ENCODE results near the gene TNF.

The TNF gene

DNA sequence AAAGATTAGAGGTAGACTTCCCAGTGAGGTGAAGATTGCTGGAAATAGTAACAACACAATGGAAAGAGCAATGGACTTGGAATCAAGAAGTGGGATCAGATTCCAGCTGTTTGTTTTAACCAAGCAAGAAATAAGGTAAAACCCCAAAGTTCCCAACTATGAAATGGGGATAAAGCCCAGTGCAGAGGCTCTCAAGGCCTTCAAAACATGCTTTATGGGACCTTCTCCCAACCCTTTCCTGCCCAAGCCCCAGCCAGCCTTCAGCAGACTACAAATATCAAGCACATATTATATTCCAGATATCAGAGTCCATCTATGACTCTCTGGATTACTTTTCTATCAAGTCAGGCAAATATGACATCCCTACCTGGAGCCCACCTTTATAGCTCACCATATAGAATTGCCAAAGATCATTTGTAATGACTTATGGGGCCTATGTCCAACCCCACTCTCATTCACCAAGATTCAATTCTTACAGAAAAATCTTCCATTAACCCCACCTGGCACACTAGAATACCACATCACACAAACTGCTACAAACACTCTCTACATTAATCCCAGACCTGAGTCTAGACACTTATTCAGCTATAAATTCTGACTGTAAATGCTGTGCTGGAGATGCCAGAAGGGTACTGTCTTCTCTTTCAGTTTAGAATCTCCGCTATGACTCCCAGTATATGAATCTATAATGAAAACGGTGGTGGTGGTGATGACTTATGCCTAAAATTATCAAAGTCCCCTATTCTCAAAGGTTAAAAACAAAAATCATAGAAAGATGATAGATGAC, 39.6 kb upstream of the TNF start:
- DNase-seq (ENCODE audit: low read depth): no peak
- TF ChIP-seq, protein P1, sequence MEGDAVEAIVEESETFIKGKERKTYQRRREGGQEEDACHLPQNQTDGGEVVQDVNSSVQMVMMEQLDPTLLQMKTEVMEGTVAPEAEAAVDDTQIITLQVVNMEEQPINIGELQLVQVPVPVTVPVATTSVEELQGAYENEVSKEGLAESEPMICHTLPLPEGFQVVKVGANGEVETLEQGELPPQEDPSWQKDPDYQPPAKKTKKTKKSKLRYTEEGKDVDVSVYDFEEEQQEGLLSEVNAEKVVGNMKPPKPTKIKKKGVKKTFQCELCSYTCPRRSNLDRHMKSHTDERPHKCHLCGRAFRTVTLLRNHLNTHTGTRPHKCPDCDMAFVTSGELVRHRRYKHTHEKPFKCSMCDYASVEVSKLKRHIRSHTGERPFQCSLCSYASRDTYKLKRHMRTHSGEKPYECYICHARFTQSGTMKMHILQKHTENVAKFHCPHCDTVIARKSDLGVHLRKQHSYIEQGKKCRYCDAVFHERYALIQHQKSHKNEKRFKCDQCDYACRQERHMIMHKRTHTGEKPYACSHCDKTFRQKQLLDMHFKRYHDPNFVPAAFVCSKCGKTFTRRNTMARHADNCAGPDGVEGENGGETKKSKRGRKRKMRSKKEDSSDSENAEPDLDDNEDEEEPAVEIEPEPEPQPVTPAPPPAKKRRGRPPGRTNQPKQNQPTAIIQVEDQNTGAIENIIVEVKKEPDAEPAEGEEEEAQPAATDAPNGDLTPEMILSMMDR (IDR thresholded peaks at IDR 0.05; ENCODE audit: low read depth, low read length, missing control alignments): no peak
- no peak overlapping the region for H3K4me3 ChIP-seq (ENCODE audit: low read depth, low read length)

DNA sequence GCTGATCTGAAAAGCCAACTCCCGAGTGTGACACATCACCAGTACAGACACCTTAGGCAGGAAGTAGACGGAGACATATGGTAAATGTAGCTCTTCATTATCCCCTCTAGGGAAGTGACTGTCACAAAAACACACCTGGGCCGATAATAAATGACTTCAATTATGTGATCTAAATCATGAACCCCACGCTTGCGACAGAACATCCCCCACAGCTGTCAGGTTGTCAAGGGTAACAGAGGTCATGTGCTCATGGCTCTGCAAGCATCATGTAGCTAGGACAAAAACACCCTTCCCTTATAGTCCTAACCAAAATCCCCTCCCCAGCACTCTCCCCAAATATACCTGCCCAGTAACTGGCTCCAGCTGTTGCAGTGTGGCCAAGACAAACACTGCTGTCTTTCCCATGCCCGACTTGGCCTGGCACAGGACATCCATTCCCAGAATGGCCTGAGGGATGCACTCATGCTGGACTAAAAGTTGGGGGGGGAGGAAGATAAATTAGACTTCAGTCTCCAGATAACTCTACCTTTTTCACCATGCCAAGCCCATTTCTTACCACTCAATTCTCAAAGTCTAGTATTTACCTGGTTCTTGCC, 36.5 kb upstream of the TNF start:
- TF ChIP-seq, protein P1 (IDR thresholded peaks at IDR 0.05; ENCODE audit: low read depth, low read length, missing control alignments): no peak
- H3K4me3 ChIP-seq (ENCODE audit: low read depth, low read length): peak overlapping the region; percentile 87
- no peak for DNase-seq (ENCODE audit: low read depth)

DNA sequence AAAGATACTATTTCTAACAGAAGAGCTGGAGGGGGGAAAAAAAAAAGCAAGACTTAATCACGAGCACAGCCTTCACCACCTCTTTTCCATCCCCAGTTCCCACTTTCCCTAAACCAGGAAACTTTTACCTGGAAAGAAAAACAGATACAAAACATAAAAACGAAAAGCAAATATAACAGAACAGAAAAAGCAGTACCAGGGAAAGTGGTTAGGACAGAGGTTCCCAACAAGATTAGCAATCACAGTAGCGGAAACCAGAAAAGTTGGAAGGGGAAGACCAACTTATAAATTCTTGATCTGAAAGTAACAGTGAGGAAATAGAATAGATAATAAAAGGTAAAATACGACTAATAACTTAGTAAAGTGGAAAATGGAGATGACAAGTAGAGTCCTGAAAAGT, 34.7 kb upstream of the TNF start:
- TF ChIP-seq, protein P1 (IDR thresholded peaks at IDR 0.05; ENCODE audit: low read depth, low read length, missing control alignments): no peak
- H3K4me3 ChIP-seq (ENCODE audit: low read depth, low read length): peak overlapping the region; percentile 87
- no peak for DNase-seq (ENCODE audit: low read depth)

DNA sequence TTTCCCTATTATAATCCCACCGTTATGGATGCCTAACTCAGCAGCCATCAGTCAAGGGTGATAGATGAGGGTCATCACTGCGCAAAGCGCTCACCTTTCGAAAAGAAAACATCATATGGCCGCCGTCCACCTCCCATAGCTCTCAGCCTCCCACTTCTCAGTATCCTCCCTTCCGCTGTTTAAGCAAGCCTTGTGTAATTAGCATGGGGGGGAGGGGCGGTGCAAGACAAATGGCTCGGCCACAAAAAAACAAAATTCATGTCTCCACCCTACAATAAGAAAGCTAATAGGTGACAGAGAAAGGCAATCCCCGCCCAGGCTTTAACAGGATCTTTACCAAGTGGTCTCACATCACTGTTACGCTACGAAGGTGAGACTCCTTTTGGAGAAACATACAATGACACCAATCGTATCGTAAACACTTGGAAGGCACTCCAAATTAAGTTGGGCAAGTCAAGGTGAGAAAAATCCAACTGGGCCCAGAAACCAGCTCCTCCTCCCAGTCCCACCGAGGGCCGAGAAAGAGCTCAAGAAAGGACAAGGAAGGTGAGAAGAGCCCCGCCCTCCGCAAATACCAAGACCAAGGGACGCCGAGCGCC, 34.2 kb upstream of the TNF start:
- peak overlapping the region; percentile 87 for H3K4me3 ChIP-seq (ENCODE audit: low read depth, low read length)
- DNase-seq (ENCODE audit: low read depth): no peak
- TF ChIP-seq, protein P1 (IDR thresholded peaks at IDR 0.05; ENCODE audit: low read depth, low read length, missing control alignments): no peak

DNA sequence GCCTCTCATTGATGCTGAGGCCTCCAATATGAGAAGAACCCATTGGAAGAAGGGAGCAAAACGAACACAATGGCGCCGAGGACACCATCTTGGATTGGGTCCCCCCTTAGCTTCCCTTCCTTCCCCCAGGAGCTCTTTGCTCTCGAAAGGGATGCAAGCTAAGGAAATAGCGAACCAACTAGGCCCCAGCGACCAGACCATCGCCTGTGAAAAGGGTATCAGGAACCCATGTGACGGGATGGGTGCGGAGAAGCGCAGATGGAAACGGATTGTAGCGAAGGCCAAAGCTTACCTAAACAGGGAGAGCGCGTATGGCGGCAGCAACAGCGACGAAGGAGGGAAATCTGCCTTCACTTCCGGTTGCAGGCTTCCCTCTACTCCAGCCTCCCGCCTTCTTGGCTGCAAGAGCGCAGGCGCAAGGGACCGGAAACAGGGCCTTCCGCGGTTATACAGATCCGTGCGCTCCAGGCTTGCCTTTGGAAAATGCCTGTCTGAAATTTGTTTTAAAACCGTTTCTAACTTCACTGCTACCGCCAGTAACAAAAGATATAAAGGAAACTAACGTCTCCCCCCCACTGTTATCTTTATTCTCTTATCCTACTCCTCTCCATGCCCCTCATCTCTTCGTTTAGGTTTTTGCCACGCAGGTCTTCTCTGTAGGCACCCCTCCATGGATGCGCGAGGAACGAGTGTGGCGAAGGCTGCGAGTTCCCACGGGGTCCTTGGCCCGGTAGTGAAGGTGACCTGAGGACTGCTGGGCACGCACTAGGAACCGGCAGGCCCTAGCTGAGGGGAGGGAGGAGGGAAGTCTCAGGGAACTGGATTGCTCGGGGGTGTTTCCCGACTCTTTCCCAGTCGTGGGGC, 33.5 kb upstream of the TNF start, which contains the start of gene DDX39B:
DDX39B (minus strand) TSS at position 346 of the 864 bp plus-strand sequence. CDS start 1,471 bp downstream, outside the sequence.
- TF ChIP-seq, protein P1 (IDR thresholded peaks at IDR 0.05; ENCODE audit: low read depth, low read length, missing control alignments): no peak
- H3K4me3 ChIP-seq (ENCODE audit: low read depth, low read length): peak within 1 kb of the TSS; percentile 87
- peak; percentile 95 for DNase-seq (ENCODE audit: low read depth)

DNA sequence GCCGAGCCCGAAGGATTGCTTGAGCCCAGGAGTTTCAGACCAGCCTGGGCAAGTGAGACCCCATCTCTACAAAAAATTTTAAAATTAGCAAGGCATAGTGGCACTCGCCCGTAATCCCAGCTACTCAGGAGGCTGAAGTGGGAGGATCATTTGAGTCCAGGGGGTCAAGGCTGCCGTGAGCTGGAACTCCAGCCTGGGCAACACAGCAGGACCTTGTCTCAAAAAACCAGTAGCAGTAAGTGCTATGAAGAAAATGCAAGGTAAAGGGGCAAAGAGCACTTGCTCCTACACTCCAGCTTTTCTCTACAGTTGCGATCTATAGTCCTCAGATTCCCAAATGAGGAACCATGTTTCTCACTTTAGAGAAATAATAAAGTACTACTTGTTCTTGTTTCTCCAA, 31.7 kb upstream of the TNF start:
- no peak overlapping the region for H3K4me3 ChIP-seq (ENCODE audit: low read depth, low read length)
- TF ChIP-seq, protein P1 (IDR thresholded peaks at IDR 0.05; ENCODE audit: low read depth, low read length, missing control alignments): no peak
- DNase-seq (ENCODE audit: low read depth): no peak
